Epithelial cell of proximal tubule (primary cell): ENCODE data around the gene AUTS2. TPM values are rescaled to one million over a fixed set of nuclear protein-coding genes. Genes with fewer than 3 reads are reported as not detected.

Experiments
- DNase-seq: peaks from one replicate; pipeline ENCODE4 v3.0.0-alpha.2; 2011; ENCODE audit warnings: low read depth
- H3K4me3 ChIP-seq: 2 replicates; pipeline ENCODE4 v1.5.1; 2011; ENCODE audit warnings: low read depth, mild to moderate bottlenecking, low read length
- CTCF ChIP-seq: conservative IDR thresholded peaks from 2 replicates; pipeline ENCODE4 v1.5.1; 2012; ENCODE audit warnings: low read depth, mild to moderate bottlenecking, low read length
- total RNA-seq: library from RNA; depleted of rRNA; stranded (reverse); fragments of >200 nt; gene quantifications from 2 replicates; pipeline ENCODE4 v1.2.3, GENCODE V29; 2015

Gene AUTS2
- total RNA-seq, 1 donor from 2014 or later: 10.0 TPM

GRCh38 chr7:69612981-69613380 lies 14.7 kb downstream of the AUTS2 start:
- TF ChIP-seq CTCF: no peak
- H3K4me3 ChIP-seq: no peak overlapping the region
- no peak for DNase-seq

GRCh38 chr7:69613846-69614245 lies 15.6 kb downstream of the AUTS2 start:
- DNase-seq: no peak
- no peak for TF ChIP-seq CTCF
- H3K4me3 ChIP-seq: no peak overlapping the region

GRCh38 chr7:69615685-69616084 lies 17.4 kb downstream of the AUTS2 start:
- no peak overlapping the region for H3K4me3 ChIP-seq
- no peak for DNase-seq
- no peak for TF ChIP-seq CTCF

GRCh38 chr7:69617364-69617763 lies 19.1 kb downstream of the AUTS2 start:
- H3K4me3 ChIP-seq: no peak overlapping the region
- DNase-seq: no peak
- no peak for TF ChIP-seq CTCF

- H3K4me3 ChIP-seq: no peak overlapping the region
- no peak for TF ChIP-seq CTCF
- no peak for DNase-seq
Observed at GRCh38 chr7:69619054-69619453, 20.8 kb downstream of the AUTS2 start.

GRCh38 chr7:69619635-69620034 lies 21.4 kb downstream of the AUTS2 start:
- H3K4me3 ChIP-seq: no peak overlapping the region
- no peak for TF ChIP-seq CTCF
- no peak for DNase-seq

- no peak overlapping the region for H3K4me3 ChIP-seq
- DNase-seq: no peak
- no peak for TF ChIP-seq CTCF
Observed at GRCh38 chr7:69620063-69620462, 21.8 kb downstream of the AUTS2 start.
